H9 (cell line): Measurements from ENCODE around the gene GABRD. TPM values are rescaled to one million over a fixed set of nuclear protein-coding genes. Genes with fewer than 3 reads are reported as not detected.

Experiments
- DNase-seq: peaks from one replicate; pipeline ENCODE4 v3.0.0-alpha.2; 2017
- H2AFZ ChIP-seq: one replicate; pipeline ENCODE4 v1.6.1; 2013; ENCODE audit warnings: mild to moderate bottlenecking, low read length, control low read depth, moderate library complexity
- H2AK5ac ChIP-seq: 2 replicates; pipeline ENCODE4 v1.6.1; 2013; ENCODE audit warnings: low read length, control low read depth, mixed read lengths; ENCODE audit not compliant: insufficient read length
- H2BK120ac ChIP-seq: one replicate; pipeline ENCODE4 v1.6.1; 2013; ENCODE audit warnings: low read depth, mild to moderate bottlenecking, low read length, control low read depth, inconsistent platforms; ENCODE audit not compliant: poor library complexity, severe bottlenecking
- H2BK12ac ChIP-seq: 2 replicates; pipeline ENCODE4 v1.6.1; 2013; ENCODE audit warnings: low read length, control low read depth, mixed read lengths, low read depth; ENCODE audit not compliant: insufficient read length
- H2BK15ac ChIP-seq: 2 replicates; pipeline ENCODE4 v1.6.1; 2013; ENCODE audit warnings: low read depth, low read length, control low read depth
- H2BK20ac ChIP-seq: one replicate; pipeline ENCODE4 v1.6.1; 2013; ENCODE audit warnings: low read depth, mild to moderate bottlenecking, low read length, control low read depth, inconsistent platforms; ENCODE audit not compliant: poor library complexity, severe bottlenecking
- H2BK5ac ChIP-seq: 2 replicates; pipeline ENCODE4 v1.6.1; 2013; ENCODE audit warnings: low read length, control low read depth, mixed read lengths; ENCODE audit not compliant: insufficient read length
- H3K14ac ChIP-seq: 2 replicates; pipeline ENCODE4 v1.6.1; 2013; ENCODE audit warnings: low read length, control low read depth; ENCODE audit not compliant: insufficient read depth
- H3K18ac ChIP-seq: 2 replicates; pipeline ENCODE4 v1.6.1; 2013; ENCODE audit warnings: low read depth, mild to moderate bottlenecking, mixed read lengths, low read length, control low read depth; ENCODE audit not compliant: insufficient read length
- H3K23ac ChIP-seq: 2 replicates; pipeline ENCODE4 v1.6.1; 2013; ENCODE audit warnings: low read length, control low read depth, mixed read lengths, low read depth; ENCODE audit not compliant: insufficient read length
- H3K23me2 ChIP-seq: 2 replicates; pipeline ENCODE4 v1.6.1; 2013; ENCODE audit warnings: low read depth, mild to moderate bottlenecking, mixed read lengths, low read length, control low read depth; ENCODE audit not compliant: insufficient read length, poor library complexity, severe bottlenecking
- H3K27ac ChIP-seq: 2 replicates; pipeline ENCODE4 v1.5.1; 2013; ENCODE audit warnings: low read length, control low read depth, mixed read lengths, low read depth; ENCODE audit not compliant: insufficient read length
- H3K27me3 ChIP-seq: 2 replicates; pipeline ENCODE4 v1.6.1; 2013; ENCODE audit warnings: low read length, control low read depth, inconsistent platforms; ENCODE audit not compliant: insufficient read depth
- H3K4ac ChIP-seq: 2 replicates; pipeline ENCODE4 v1.6.1; 2013; ENCODE audit warnings: low read depth, mild to moderate bottlenecking, control low read depth, inconsistent platforms, low read length, moderate library complexity
- H3K4me1 ChIP-seq: 2 replicates; pipeline ENCODE4 v1.6.1; 2013; ENCODE audit warnings: low read length, control low read depth, inconsistent platforms; ENCODE audit not compliant: insufficient read depth
- H3K4me2 ChIP-seq: 2 replicates; pipeline ENCODE4 v1.6.1; 2013; ENCODE audit warnings: low read length, control low read depth, mixed read lengths; ENCODE audit not compliant: insufficient read length, insufficient read depth
- H3K56ac ChIP-seq: 2 replicates; pipeline ENCODE4 v1.6.1; 2013; ENCODE audit warnings: low read depth, mild to moderate bottlenecking, mixed read lengths, low read length, control low read depth; ENCODE audit not compliant: insufficient read length
- H3K79me1 ChIP-seq: 2 replicates; pipeline ENCODE4 v1.6.1; 2013; ENCODE audit warnings: low read depth, mild to moderate bottlenecking, moderate library complexity, low read length, control low read depth, inconsistent platforms; ENCODE audit not compliant: insufficient read depth, poor library complexity, severe bottlenecking
- H3K79me2 ChIP-seq: 2 replicates; pipeline ENCODE4 v1.6.1; 2013; ENCODE audit warnings: low read length, control low read depth, inconsistent platforms; ENCODE audit not compliant: insufficient read depth
- H3K9ac ChIP-seq: 2 replicates; pipeline ENCODE4 v1.6.1; 2013; ENCODE audit warnings: low read length, control low read depth, mixed read lengths; ENCODE audit not compliant: insufficient read length; ENCODE audit errors: extremely low read depth
- H3K9me3 ChIP-seq: one replicate; pipeline ENCODE4 v1.6.1; 2013; ENCODE audit warnings: low read depth, low read length, inconsistent platforms; ENCODE audit not compliant: control insufficient read depth
- H3T11ph ChIP-seq: one replicate; pipeline ENCODE4 v1.6.1; 2013; ENCODE audit warnings: mild to moderate bottlenecking, low read length, control low read depth, inconsistent platforms
- H4K20me1 ChIP-seq: one replicate; pipeline ENCODE4 v1.6.1; 2013; ENCODE audit not compliant: control insufficient read depth, insufficient read length, insufficient read depth
- H4K5ac ChIP-seq: 2 replicates; pipeline ENCODE4 v1.6.1; 2013; ENCODE audit warnings: low read depth, mild to moderate bottlenecking, mixed read lengths, low read length, control low read depth; ENCODE audit not compliant: insufficient read length
- H4K8ac ChIP-seq: replicated peaks from 2 replicates; pipeline ENCODE4 v1.6.1; 2013; ENCODE audit warnings: low read length, control low read depth, mixed read lengths, low read depth; ENCODE audit not compliant: insufficient read length
- H4K91ac ChIP-seq: 2 replicates; pipeline ENCODE4 v1.6.1; 2013; ENCODE audit warnings: low read depth, mild to moderate bottlenecking, moderate library complexity, mixed read lengths, low read length, control low read depth; ENCODE audit not compliant: insufficient read length
- H3K27ac Mint-ChIP-seq, 3 experiments: 2 replicates in 2 of 3; 3 replicates in 1 of 3; pipeline ENCODE4 v1.8.0; 2020 to 2021; ENCODE audit warnings: mixed read lengths in 3 of 3, mild to moderate bottlenecking in 1 of 3, moderate library complexity in 1 of 3
- H3K27me3 Mint-ChIP-seq: 2 replicates; pipeline ENCODE4 v1.8.0; 2021; ENCODE audit warnings: low read depth, mild to moderate bottlenecking, moderate library complexity, mixed read lengths
- H3K36me3 Mint-ChIP-seq, 3 experiments: 2 replicates in 2 of 3; 3 replicates in 1 of 3; pipeline ENCODE4 v1.8.0; 2020 to 2021; ENCODE audit warnings: low read depth in 3 of 3, mixed read lengths in 3 of 3; ENCODE audit not compliant: insufficient read depth in 1 of 3
- H3K4me1 Mint-ChIP-seq, 2 experiments: 2 replicates each; pipeline ENCODE4 v1.8.0; 2020; ENCODE audit warnings: mixed read lengths in 2 of 2
- H3K4me3 Mint-ChIP-seq, 2 experiments: 2 replicates in 1 of 2; 3 replicates in 1 of 2; pipeline ENCODE4 v1.8.0; 2020 to 2021; ENCODE audit warnings: mild to moderate bottlenecking in 2 of 2, mixed read lengths in 2 of 2, moderate library complexity in 1 of 2
- H3K9me3 Mint-ChIP-seq, 2 experiments: 2 replicates in 1 of 2; 3 replicates in 1 of 2; pipeline ENCODE4 v1.8.0; 2020; ENCODE audit warnings: mild to moderate bottlenecking in 2 of 2, mixed read lengths in 2 of 2, moderate library complexity in 1 of 2
- WGBS: extraction: QIAGEN DNeasy Blood & Tissue Kit; methylation state at CpG from one replicate; pipeline ENCODE4 v1.1.7; 2013; ENCODE audit warnings: missing lambda C conversion rate, low lambda C conversion rate, mixed read lengths; ENCODE audit not compliant: insufficient read length; ENCODE audit errors: extremely low coverage; 5-methylcytosine and 5-hydroxymethylcytosine counted together
- total RNA-seq: library from RNA; stranded (reverse); gene quantifications from 2 replicates; pipeline ENCODE4 v1.2.1, GENCODE V29; 2021
- TF ChIP-seq, protein P1 (sequence below): fragments of 200-600 bp; sonication (generic); conservative IDR thresholded peaks from 3 replicates; pipeline ENCODE4 v1.8.0; 2021; ENCODE audit warnings: antibody characterized with exemption, mild to moderate bottlenecking

The GABRD gene
- total RNA-seq, 1 experiment from 2014 or later: 0.59 TPM

DNA sequence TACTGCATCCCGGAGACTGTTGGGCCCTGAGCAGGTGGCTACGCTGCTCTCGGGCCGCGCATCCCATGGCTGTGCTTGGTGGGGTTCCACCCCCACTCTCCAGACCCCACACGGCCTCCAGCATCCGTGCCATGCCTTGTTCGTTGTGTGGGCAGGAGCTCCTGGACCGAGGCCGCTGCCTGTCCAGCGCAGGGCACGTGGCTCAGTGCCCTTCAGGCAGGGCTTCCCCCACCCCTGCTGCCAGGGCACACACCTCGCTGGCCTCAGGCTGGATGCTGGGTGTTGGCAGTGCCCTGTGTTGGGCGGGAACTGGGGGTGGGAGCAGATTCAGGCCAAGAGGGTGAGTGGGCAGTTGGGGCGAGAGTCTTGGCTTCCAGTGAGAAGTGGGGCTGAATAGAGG is 40.9 kb downstream of the GABRD start:
- Histone ChIP-seq H4K5ac (no peak overlapping the region), H2BK12ac (no peak overlapping the region), H2BK120ac (no peak overlapping the region), H3K27ac (no peak overlapping the region), H3K79me2 (no peaks in the 10 kb centered on the region), H3K18ac (no peak overlapping the region), H2AFZ (no peak overlapping the region), H2BK5ac (no peak overlapping the region), H3K9ac (no peak overlapping the region), H4K20me1 (no peaks in the 10 kb centered on the region), H4K8ac (no peak overlapping the region), H2BK20ac (no peak overlapping the region), H3K9me3 (no peaks in the 10 kb centered on the region), H3K23ac (no peak overlapping the region), H3T11ph (no peak overlapping the region), H3K23me2 (no peaks in the 10 kb centered on the region), H3K27me3 (no peaks in the 10 kb centered on the region), H2AK5ac (no peak overlapping the region), H3K4me2 (no peak overlapping the region), H3K4me1 (no peaks in the 10 kb centered on the region), H2BK15ac (no peak overlapping the region), H3K14ac (no peak overlapping the region), H3K56ac (no peak overlapping the region), H3K4ac (no peak overlapping the region), H3K79me1 (no peaks in the 10 kb centered on the region), H4K91ac (no peak overlapping the region)
- Mint-ChIP-seq H3K36me3 (peaks cover 32 to 67% (median 65%) of the 10 kb centered on the region in 3 experiments), H3K27me3 (no peaks in the 10 kb centered on the region), H3K4me1 (no peaks in the 10 kb centered on the region), H3K27ac (no peak overlapping the region; a peak in 1 of 7 replicates), H3K9me3 (peaks cover 7 to 11% of the 10 kb centered on the region in 2 experiments; a peak in 4 of 5 replicates), H3K4me3 (no peak overlapping the region)
- no peak for DNase-seq
- TF ChIP-seq, protein P1, sequence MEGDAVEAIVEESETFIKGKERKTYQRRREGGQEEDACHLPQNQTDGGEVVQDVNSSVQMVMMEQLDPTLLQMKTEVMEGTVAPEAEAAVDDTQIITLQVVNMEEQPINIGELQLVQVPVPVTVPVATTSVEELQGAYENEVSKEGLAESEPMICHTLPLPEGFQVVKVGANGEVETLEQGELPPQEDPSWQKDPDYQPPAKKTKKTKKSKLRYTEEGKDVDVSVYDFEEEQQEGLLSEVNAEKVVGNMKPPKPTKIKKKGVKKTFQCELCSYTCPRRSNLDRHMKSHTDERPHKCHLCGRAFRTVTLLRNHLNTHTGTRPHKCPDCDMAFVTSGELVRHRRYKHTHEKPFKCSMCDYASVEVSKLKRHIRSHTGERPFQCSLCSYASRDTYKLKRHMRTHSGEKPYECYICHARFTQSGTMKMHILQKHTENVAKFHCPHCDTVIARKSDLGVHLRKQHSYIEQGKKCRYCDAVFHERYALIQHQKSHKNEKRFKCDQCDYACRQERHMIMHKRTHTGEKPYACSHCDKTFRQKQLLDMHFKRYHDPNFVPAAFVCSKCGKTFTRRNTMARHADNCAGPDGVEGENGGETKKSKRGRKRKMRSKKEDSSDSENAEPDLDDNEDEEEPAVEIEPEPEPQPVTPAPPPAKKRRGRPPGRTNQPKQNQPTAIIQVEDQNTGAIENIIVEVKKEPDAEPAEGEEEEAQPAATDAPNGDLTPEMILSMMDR: no peak
- no CpG with 5 or more reads among the region's 15 CpGs for WGBS
